IMR-90 (cell line): ENCODE results near the gene FHAD1. TPM values are rescaled to one million over a fixed set of nuclear protein-coding genes. Genes with fewer than 3 reads are reported as not detected.

Source experiments
- ATAC-seq: fragments of 200-7000 bp; cut with Tn5 transposase; 2 replicates; pipeline ENCODE4 v1.9.1; 2020; ENCODE audit warnings: low read depth, mild to moderate bottlenecking, moderate library complexity
- BruUV-seq: library from RNA; stranded (reverse); fragments of 400-500 nt; replicated peaks from 2 replicates; lab custom pipeline; 2021; lab: Mats Ljungman, UMichigan
- CTCF ChIA-PET: fragments of 300-600 bp; formaldehyde crosslinking; extraction: SDS; loops from one replicate; lab custom pipeline; 2021; ENCODE audit warnings: antibody characterized with exemption; lab: Yijun Ruan, JAX
- POLR2A ChIA-PET: fragments of 300-600 bp; sonication (Branson Sonifier 250); formaldehyde crosslinking; loops from one replicate; lab custom pipeline; 2022; ENCODE audit warnings: antibody characterized with exemption; ENCODE audit not compliant: unreplicated experiment; lab: Charles Lee
- DNase-seq: peaks from one replicate; pipeline ENCODE4 v3.0.0; 2013
- H2AFZ ChIP-seq: replicated peaks from 2 replicates; pipeline ENCODE3; 2013; ENCODE audit warnings: low read length, mild to moderate bottlenecking; ENCODE audit not compliant: poor library complexity
- H2AK5ac ChIP-seq: 2 replicates; pipeline ENCODE4 v1.6.1; 2013; ENCODE audit warnings: low read depth, low read length, inconsistent platforms
- H2AK9ac ChIP-seq: replicated peaks from 2 replicates; pipeline ENCODE3; 2013; ENCODE audit warnings: mild to moderate bottlenecking, low read depth, low read length, moderate library complexity; ENCODE audit not compliant: poor library complexity
- H2BK120ac ChIP-seq: 2 replicates; pipeline ENCODE4 v1.6.1; 2013; ENCODE audit warnings: low read depth, low read length, inconsistent platforms
- H2BK15ac ChIP-seq: 3 replicates; pipeline ENCODE4 v1.6.1; 2013; ENCODE audit warnings: low read depth, low read length, inconsistent platforms
- H2BK20ac ChIP-seq: 2 replicates; pipeline ENCODE4 v1.6.1; 2013; ENCODE audit warnings: low read depth, mild to moderate bottlenecking, inconsistent platforms, low read length, moderate library complexity
- H2BK5ac ChIP-seq: 2 replicates; pipeline ENCODE4 v1.6.1; 2013; ENCODE audit warnings: mild to moderate bottlenecking, low read depth, low read length, inconsistent platforms; ENCODE audit not compliant: poor library complexity, severe bottlenecking
- H3K14ac ChIP-seq: replicated peaks from 2 replicates; pipeline ENCODE4 v1.6.1; 2013; ENCODE audit warnings: low read depth, low read length, inconsistent platforms
- H3K18ac ChIP-seq: 2 replicates; pipeline ENCODE4 v1.6.1; 2013; ENCODE audit warnings: low read depth, low read length, control low read depth
- H3K23ac ChIP-seq: 2 replicates; pipeline ENCODE4 v1.6.1; 2013; ENCODE audit warnings: low read depth, low read length, inconsistent platforms
- H3K27ac ChIP-seq: 2 replicates; pipeline ENCODE4 v1.5.1; 2013; ENCODE audit warnings: mild to moderate bottlenecking, control low read depth, low read length; ENCODE audit not compliant: insufficient read depth
- H3K27me3 ChIP-seq: 2 replicates; pipeline ENCODE4 v1.6.1; 2013; ENCODE audit warnings: low read length; ENCODE audit not compliant: control insufficient read depth, insufficient read depth
- H3K36me3 ChIP-seq: 2 replicates; pipeline ENCODE4 v1.6.1; 2013; ENCODE audit warnings: low read length, mixed read lengths; ENCODE audit not compliant: control insufficient read depth, insufficient read depth
- H3K4ac ChIP-seq: 2 replicates; pipeline ENCODE4 v1.6.1; 2013; ENCODE audit warnings: low read depth, low read length, inconsistent platforms
- H3K4me1 ChIP-seq: 2 replicates; pipeline ENCODE4 v1.6.1; 2013; ENCODE audit warnings: low read length, mixed read lengths; ENCODE audit not compliant: control insufficient read depth, insufficient read depth
- H3K4me2 ChIP-seq: 2 replicates; pipeline ENCODE4 v1.6.1; 2013; ENCODE audit warnings: low read depth, mild to moderate bottlenecking, control low read depth, low read length, moderate library complexity
- H3K4me3 ChIP-seq: 2 replicates; pipeline ENCODE4 v1.5.1; 2013; ENCODE audit warnings: low read depth, mild to moderate bottlenecking, control low read depth, low read length, moderate library complexity; ENCODE audit not compliant: insufficient read depth
- H3K56ac ChIP-seq: 2 replicates; pipeline ENCODE4 v1.6.1; 2013; ENCODE audit warnings: low read length, inconsistent platforms; ENCODE audit not compliant: insufficient read depth; ENCODE audit errors: extremely low read depth
- H3K79me1 ChIP-seq, 2 experiments: 2 replicates each; pipeline ENCODE4 v1.6.1; 2013; ENCODE audit warnings: low read length in 2 of 2, inconsistent platforms in 1 of 2, low read depth in 1 of 2
- H3K9ac ChIP-seq: 2 replicates; pipeline ENCODE4 v1.6.1; 2013; ENCODE audit warnings: low read depth, low read length, control low read depth
- H3K9me1 ChIP-seq: 2 replicates; pipeline ENCODE4 v1.6.1; 2013; ENCODE audit warnings: low read length, inconsistent platforms; ENCODE audit not compliant: insufficient read depth
- H3K9me3 ChIP-seq: 2 replicates; pipeline ENCODE4 v1.6.1; 2013; ENCODE audit warnings: low read length; ENCODE audit not compliant: control insufficient read depth, insufficient read depth
- H4K20me1 ChIP-seq: 2 replicates; pipeline ENCODE4 v1.6.1; 2013; ENCODE audit warnings: low read length, inconsistent platforms; ENCODE audit not compliant: insufficient read depth
- H4K5ac ChIP-seq: 2 replicates; pipeline ENCODE4 v1.6.1; 2013; ENCODE audit warnings: mild to moderate bottlenecking, low read depth, low read length, control low read depth
- H4K8ac ChIP-seq, 2 experiments: 2 replicates each; pipeline ENCODE4 v1.6.1; 2013; ENCODE audit warnings: low read depth in 2 of 2, low read length in 2 of 2, control low read depth in 1 of 2, inconsistent platforms in 1 of 2
- H4K91ac ChIP-seq: 2 replicates; pipeline ENCODE4 v1.6.1; 2013; ENCODE audit warnings: low read depth, low read length, inconsistent platforms; ENCODE audit not compliant: insufficient read depth
- CEBPB ChIP-seq: IDR thresholded peaks from 2 replicates; pipeline ENCODE4 v1.6.1; 2012; ENCODE audit warnings: low read depth, low read length, improper control_type of control experiment
- CHD1 ChIP-seq: IDR thresholded peaks from 2 replicates; pipeline ENCODE4 v1.6.1; 2012; ENCODE audit warnings: low read depth, low read length, improper control_type of control experiment
- MAFK ChIP-seq: IDR thresholded peaks from 2 replicates; pipeline ENCODE4 v1.6.1; 2012; ENCODE audit warnings: low read depth, low read length, improper control_type of control experiment
- MAZ ChIP-seq: IDR thresholded peaks from 2 replicates; pipeline ENCODE4 v1.6.1; 2012; ENCODE audit warnings: low read depth, mild to moderate bottlenecking, low read length, improper control_type of control experiment, moderate library complexity, borderline replicate concordance
- MXI1 ChIP-seq: IDR thresholded peaks from 2 replicates; pipeline ENCODE4 v1.6.1; 2012; ENCODE audit warnings: low read depth, mild to moderate bottlenecking, low read length, moderate library complexity, borderline replicate concordance
- NFE2L2 ChIP-seq: fragments of 150-350 bp; IDR thresholded peaks from 2 replicates; pipeline ENCODE4 v1.6.1; 2016; ENCODE audit warnings: low read depth, mild to moderate bottlenecking, low read length
- RAD21 ChIP-seq: IDR thresholded peaks from 2 replicates; pipeline ENCODE4 v1.6.1; 2012; ENCODE audit warnings: low read length, improper control_type of control experiment
- RCOR1 ChIP-seq: IDR thresholded peaks from 2 replicates; pipeline ENCODE4 v1.6.1; 2012; ENCODE audit warnings: mild to moderate bottlenecking, low read length, improper control_type of control experiment; ENCODE audit not compliant: insufficient replicate concordance
- RFX5 ChIP-seq: IDR thresholded peaks from 2 replicates; pipeline ENCODE4 v1.8.0; 2012; ENCODE audit warnings: low read depth, mild to moderate bottlenecking, low read length, moderate library complexity
- WGBS, 2 experiments: methylation state at CpG; one replicate each; pipeline versions ENCODE4 v1.1.5 to v1.1.7; 2013; ENCODE audit warnings: missing lambda C conversion rate in 2 of 2; ENCODE audit not compliant: insufficient read length in 1 of 2; ENCODE audit errors: extremely low coverage in 2 of 2; 5-methylcytosine and 5-hydroxymethylcytosine counted together
- dilution Hi-C: fragments of 300-500 bp; cut with HindIII; formaldehyde crosslinking; loops from one replicate; pipeline ENCODE4 v1.14.3; 2018; ENCODE audit warnings: low sequenced_read_pairs; ENCODE audit not compliant: unreplicated experiment
- in situ Hi-C: fragments of 300-500 bp; cut with MboI; formaldehyde crosslinking; loops from 3 replicates; pipeline ENCODE4 v1.14.3; 2019; ENCODE audit warnings: low sequenced_read_pairs, inconsistent platforms, mixed read lengths
- intact Hi-C: fragments of 100-400 bp; cut with micrococcal nuclease; formaldehyde crosslinking; loops from 2 replicates; pipeline ENCODE4 v1.10.0; 2022
- polyA plus RNA-seq, 3 experiments: library from polyadenylated mRNA; depleted of rRNA; stranded (reverse); fragments of >200 nt; gene quantifications; 2 replicates each; pipeline ENCODE4 v1.2.3, GENCODE V29; 2012; ENCODE audit warnings: low replicate concordance in 1 of 3
- total RNA-seq: library from RNA; depleted of rRNA; stranded (reverse); fragments of >200 nt; gene quantifications from 2 replicates; pipeline ENCODE4 v1.2.3, GENCODE V29; 2012
- TF ChIP-seq, protein P1 (sequence below): conservative IDR thresholded peaks from 2 replicates; pipeline ENCODE4 v1.5.1; 2012; ENCODE audit warnings: mild to moderate bottlenecking, low read depth, low read length, improper control_type of control experiment

The FHAD1 gene
- total and polyA plus RNA-seq, 2 of the 4 experiments (the other 2 are of a cell fraction) = not detected

DNA sequence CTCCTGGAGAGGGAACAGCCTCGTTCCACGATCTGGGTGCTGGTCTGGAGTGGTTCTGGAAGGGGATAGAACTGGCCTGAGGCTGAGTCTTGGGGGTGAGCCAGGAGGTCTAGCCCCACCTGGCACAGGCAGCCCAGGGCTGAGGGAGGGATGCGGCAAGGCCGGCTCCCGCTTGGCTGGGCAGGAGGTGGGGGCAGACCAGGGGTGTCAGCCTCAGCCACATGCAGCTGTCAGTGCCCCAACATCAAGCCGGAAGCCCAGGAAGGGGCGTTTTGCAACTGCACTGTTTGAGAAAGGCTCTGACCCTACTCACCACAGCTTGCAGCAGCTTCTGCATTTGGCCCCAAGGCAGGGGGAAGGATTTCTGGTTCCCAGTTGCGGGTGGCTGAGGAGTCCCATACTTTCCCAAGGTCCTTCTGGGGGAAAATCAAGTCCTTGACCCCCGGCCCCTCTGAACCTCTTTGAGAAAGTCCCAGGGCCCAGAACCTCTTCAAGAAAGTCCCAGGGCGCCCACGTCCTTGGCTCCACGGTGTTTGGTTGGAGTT is 164.6 kb downstream of the FHAD1 start:
- no peak overlapping the region for H2BK15ac ChIP-seq
- in situ Hi-C loops = loop anchor here (5.0 kb wide), 1 partner anchor 69 kb away; no protein-coding TSS in a partner anchor
- peak overlapping the region; percentile 44 for H3K9ac ChIP-seq
- H3K79me1 ChIP-seq = peaks cover 14 to 63% of the 10 kb centered on the region in 2 experiments; a peak in 3 of 4 replicates
- H3K4me1 ChIP-seq = peaks cover 32% of the 10 kb centered on the region
- H4K5ac ChIP-seq = no peak overlapping the region
- H3K4ac ChIP-seq = peak overlapping the region; percentile 45
- H3K23ac ChIP-seq = peak overlapping the region; percentile 71; the same call in 1 of the 2 replicates
- ChIA-PET POLR2A (no interaction called here), CTCF (no interaction called here)
- peaks cover 4% of the 10 kb centered on the region; the same call in 1 of the 2 replicates for H3K36me3 ChIP-seq
- peak overlapping the region; percentile 84; the same call in 1 of the 2 replicates for H3K14ac ChIP-seq
- no peak overlapping the region for H3K56ac ChIP-seq
- H2BK20ac ChIP-seq = no peak overlapping the region
- no peak for ATAC-seq
- peak overlapping the region; percentile 99 for H3K4me3 ChIP-seq
- H3K9me1 ChIP-seq = peaks cover 14% of the 10 kb centered on the region; the same call in 1 of the 2 replicates
- H3K18ac ChIP-seq = no peak overlapping the region
- H2BK5ac ChIP-seq = peak overlapping the region; percentile 16
- H3K4me2 ChIP-seq = peak overlapping the region; percentile 73
- peak overlapping the region; percentile 94 for H2AK9ac ChIP-seq
- H2BK120ac ChIP-seq = peak overlapping the region; percentile 6; the same call in 1 of the 2 replicates
- H4K91ac ChIP-seq = no peak overlapping the region; the same call in 1 of the 2 replicates
- no peak for TF ChIP-seq MAFK
- TF ChIP-seq RAD21 = no peak
- TF ChIP-seq NFE2L2 = no peak
- TF ChIP-seq MAZ = no peak; the same call in 1 of the 2 replicates
- no peak for TF ChIP-seq RFX5
- TF ChIP-seq RCOR1 = no peak
- TF ChIP-seq, protein P1, sequence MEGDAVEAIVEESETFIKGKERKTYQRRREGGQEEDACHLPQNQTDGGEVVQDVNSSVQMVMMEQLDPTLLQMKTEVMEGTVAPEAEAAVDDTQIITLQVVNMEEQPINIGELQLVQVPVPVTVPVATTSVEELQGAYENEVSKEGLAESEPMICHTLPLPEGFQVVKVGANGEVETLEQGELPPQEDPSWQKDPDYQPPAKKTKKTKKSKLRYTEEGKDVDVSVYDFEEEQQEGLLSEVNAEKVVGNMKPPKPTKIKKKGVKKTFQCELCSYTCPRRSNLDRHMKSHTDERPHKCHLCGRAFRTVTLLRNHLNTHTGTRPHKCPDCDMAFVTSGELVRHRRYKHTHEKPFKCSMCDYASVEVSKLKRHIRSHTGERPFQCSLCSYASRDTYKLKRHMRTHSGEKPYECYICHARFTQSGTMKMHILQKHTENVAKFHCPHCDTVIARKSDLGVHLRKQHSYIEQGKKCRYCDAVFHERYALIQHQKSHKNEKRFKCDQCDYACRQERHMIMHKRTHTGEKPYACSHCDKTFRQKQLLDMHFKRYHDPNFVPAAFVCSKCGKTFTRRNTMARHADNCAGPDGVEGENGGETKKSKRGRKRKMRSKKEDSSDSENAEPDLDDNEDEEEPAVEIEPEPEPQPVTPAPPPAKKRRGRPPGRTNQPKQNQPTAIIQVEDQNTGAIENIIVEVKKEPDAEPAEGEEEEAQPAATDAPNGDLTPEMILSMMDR = no peak
- TF ChIP-seq CHD1 = no peak
- 0 out of 2 replicates have a peak, but pooled peaks have one; percentile 70 for TF ChIP-seq MXI1
- peak; percentile 49; the same call in 1 of the 2 replicates for TF ChIP-seq CEBPB
- peak; percentile 47 for DNase-seq
- H3K27ac ChIP-seq = peak overlapping the region; percentile 14
- peaks cover 25% of the 10 kb centered on the region for H4K20me1 ChIP-seq
- WGBS, 2 experiments = 65% methylated on average over 5 of the region's 12 CpGs; no CpG with 5 or more reads in 1 of the 2 experiments
- H4K8ac ChIP-seq = peak overlapping the region in 1 of 2 experiments; percentile 13; a peak in 1 of 4 replicates
- H2AK5ac ChIP-seq = peak overlapping the region; percentile 47; the same call in 1 of the 2 replicates
- intact Hi-C loops = loop anchor here (2.0 kb wide), 1 partner anchor 21 kb away; no protein-coding TSS in a partner anchor
- no peaks in the 10 kb centered on the region for H3K27me3 ChIP-seq
- peak overlapping the region; percentile 26 for H2AFZ ChIP-seq
- no TSS peak for BruUV-seq
- dilution Hi-C loops = no loop called here
- H3K9me3 ChIP-seq = no peaks in the 10 kb centered on the region
